ENCODE data around the gene AK6.
"Not testable (repeated sequence)": the region's sequence is repeated elsewhere in the genome, so short reads cannot be mapped to it uniquely, and the experiment has no call there.

The AK6 gene

GRCh38 chr5:69369340-69370121, at the start of gene AK6, which contains the start of the genes RAD17 and TAF9:
TSS of gene AK6 (minus strand) at chr5:69369520. CDS start at chr5:69369490, 30 bp downstream.
TSS of gene RAD17 (plus strand) at chr5:69369818. CDS start at chr5:69372209, 2,391 bp downstream.
TSS of gene TAF9 (minus strand) at chr5:69369520. CDS start at chr5:69365737, 3,783 bp downstream.
- DNase-seq (ENCODE audit: low spot score): peak; percentile 89

- no peak for DNase-seq (ENCODE audit: low spot score)
These were observed 49.2 kb upstream of the AK6 start for GRCh38 chr5:69418554-69418953.

DNA sequence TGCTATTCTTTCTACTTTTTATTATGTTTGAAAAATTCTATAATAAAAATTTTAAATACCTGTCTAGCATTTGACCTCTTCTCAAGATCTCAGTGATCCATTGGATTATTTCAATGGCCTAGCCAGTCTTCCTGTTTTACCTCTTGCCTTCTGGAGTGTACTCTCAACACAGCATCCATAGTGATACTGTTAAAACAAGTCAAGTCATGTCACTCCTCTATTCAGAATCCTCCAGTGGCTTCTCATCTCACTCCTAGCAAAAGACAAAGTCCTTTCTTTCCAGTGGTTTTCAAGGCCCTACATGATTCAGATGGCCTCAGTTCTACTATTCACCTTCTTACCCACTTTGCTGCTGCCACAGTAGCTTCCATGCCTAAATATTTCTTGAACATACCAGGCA, 47.4 kb upstream of the AK6 start:
- no peak for DNase-seq (ENCODE audit: low spot score)

DNA sequence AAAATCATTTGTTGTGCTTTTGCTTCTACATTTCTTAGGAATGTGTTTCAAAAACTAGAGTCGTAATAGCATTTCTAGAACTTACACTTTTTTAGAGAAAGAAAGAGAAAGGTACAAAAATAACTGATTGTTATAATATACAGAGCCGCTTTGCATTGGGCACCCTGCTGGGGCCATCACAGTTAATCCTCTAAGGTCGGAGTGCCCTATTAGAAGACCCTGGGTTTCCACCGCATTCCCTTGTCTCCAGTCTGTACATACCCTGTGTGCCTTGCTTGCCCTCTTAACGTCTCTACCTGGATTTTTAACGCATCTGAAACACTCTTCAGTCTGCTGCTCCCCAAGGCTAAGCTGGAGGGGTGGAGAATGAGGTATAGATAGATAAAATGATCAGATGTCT, 46.9 kb upstream of the AK6 start:
- no peak for DNase-seq (ENCODE audit: low spot score)

DNA sequence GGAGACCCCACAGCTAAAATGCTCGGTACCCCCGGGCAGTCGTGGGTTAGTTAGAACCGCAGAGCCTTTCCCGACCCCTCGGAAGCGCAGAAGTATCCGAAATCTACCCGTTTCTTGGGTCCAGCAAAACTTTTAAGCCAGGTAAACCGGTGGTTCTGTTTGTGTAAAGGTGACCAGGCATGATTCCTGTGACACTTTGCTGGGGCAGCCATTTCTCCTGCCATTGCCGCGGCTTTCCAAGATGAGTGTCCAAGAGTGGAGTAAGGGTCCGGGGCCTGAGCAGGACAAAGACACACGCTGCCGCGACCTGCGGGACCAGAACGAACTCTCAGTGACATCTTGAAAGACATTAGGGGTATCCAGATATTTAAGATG, 46.3 kb upstream of the AK6 start:
- DNase-seq (ENCODE audit: low spot score): no peak

- peak; percentile 41 for DNase-seq (ENCODE audit: low spot score)
These were observed 45.7 kb upstream of the AK6 start, which contains the start of gene MARVELD2 for GRCh38 chr5:69414885-69415583. TSS of gene MARVELD2 (plus strand) at chr5:69415116. CDS start at chr5:69419386, 4,270 bp downstream.

- DNase-seq (ENCODE audit: low spot score): no peak
These were observed 35.5 kb upstream of the AK6 start for GRCh38 chr5:69404659-69405330.

DNA sequence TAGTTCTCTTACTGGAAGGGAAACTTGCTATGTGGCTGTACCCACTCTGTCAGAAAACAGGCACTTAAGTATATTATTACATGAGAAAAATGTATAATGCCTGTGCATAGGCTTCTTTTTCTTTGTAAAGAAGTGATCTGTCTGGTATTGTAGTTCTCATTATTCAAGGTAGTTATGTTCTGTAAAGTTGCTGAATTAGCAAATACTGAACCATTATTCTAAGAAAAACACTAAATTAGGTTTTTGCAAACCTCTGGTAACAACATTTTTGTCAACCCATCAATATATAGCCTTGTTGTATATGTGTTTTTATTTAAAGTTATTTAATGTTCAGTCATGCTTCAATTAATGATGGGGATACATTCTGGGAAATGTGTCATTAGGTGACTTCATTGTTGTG, 9.1 kb upstream of the AK6 start:
- no peak for DNase-seq (ENCODE audit: low spot score)

GRCh38 chr5:69374911-69375446, 5.7 kb upstream of the AK6 start:
- no peak for DNase-seq (ENCODE audit: low spot score)

DNA sequence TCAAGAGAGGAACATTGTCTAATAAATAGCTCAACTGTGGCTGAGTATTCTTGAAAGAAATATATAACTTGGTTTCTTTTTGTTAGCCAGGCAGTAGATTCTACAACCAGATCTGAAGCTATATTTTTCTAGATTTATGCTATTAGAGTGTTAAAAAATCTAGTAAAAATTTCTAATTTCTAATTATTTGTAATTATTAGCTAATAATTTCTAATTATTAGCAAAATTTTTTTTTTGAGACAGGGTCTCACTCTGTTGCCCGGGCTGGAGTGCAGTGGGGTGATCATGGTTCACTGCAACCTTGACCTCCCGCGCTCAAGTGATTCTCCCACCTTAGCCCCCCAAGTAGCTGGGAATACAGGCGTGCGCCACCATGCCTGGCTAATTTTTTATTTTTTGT, 3.1 kb upstream of the AK6 start:
- DNase-seq (ENCODE audit: low spot score): no peak

- not testable (repeated sequence) for DNase-seq (ENCODE audit: low spot score)
These were observed 1.0 kb upstream of the AK6 start for GRCh38 chr5:69370335-69370734.

DNA sequence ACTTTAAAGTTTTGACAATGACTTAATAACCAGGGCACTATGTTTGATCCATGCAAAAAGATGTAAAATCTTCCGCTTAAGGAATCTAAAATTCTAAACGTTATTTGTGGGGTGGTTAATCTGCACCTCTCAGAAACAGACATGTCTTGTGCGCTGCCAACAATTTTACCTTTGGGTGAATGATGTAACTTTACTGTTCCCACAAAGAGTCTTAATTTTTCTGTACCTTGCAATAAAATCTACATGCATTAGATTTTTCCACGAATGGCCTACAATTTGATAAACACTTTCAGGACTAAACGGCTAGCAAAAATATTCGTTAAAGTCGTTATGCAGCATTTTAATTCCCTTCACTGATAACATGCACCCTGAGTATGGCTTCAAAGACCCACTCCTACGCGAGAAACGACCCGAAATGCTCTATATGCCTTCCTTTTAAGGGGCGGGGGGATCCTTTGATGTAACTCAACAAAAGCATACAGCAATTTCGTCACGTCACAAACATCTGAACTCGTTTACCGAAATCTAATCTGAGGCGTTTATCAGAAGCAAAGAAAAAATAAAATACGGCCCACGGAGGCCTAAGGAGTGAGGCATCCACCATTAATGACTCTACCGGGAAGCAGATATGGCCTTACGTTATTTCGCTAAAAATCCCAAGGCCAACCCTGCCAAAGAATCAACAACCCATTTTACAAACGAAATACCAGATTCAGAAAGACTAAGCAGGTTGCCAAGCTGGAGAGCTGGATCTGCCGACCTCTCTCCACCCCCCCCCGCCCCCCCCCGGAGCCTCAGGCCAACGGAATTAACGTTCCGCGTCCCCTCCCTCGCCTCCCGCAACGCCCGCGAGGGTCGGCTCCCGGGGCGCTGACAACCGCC, 621 bp downstream of the AK6 start:
- DNase-seq (ENCODE audit: low spot score): peak; percentile 25

GRCh38 chr5:69367697-69368279, 1.5 kb downstream of the AK6 start:
- no peak for DNase-seq (ENCODE audit: low spot score)

DNA sequence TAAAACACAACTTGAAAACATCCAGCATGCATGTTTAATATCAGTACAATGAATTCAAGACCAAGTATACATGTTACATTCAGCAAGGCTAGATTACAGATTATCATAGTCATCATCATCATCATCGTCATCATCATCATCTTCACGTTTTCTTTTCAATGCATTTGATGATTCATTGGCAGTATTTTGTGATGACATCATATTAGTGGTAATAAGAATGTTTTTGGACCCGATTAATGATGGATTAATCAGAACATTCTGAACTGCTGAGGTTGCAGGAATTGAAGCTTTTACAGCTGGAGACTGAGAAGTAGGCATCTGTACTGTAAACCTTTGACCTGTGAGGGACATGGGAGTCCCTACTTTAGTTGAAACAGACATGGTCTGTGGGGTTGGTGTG, 4.5 kb downstream of the AK6 start:
- DNase-seq (ENCODE audit: low spot score): no peak

- DNase-seq (ENCODE audit: low spot score): peak; percentile 35
These were observed 4.9 kb downstream of the AK6 start for GRCh38 chr5:69364414-69364813.

DNA sequence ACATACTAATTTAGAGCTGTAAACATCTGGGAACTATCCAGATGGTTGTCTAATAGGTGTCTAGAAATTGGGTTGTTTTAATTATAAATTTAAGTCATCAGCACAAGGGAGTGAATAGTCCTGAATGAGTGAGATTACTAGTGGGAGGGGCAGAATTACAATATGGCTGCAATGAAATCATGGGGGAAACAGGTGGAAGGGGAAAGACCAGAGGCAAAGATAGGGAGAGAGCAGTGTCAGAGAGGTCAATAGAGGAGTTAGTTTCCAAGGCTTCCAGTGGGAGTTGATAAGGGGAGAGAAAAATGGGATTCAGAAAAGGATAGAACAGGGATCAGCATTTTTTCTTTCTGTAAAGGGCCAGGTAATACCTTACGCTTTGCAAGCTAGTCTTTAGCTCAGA, 8.9 kb downstream of the AK6 start:
- no peak for DNase-seq (ENCODE audit: low spot score)

- no peak for DNase-seq (ENCODE audit: low spot score)
These were observed 9.6 kb downstream of the AK6 start for GRCh38 chr5:69359699-69360098.

DNA sequence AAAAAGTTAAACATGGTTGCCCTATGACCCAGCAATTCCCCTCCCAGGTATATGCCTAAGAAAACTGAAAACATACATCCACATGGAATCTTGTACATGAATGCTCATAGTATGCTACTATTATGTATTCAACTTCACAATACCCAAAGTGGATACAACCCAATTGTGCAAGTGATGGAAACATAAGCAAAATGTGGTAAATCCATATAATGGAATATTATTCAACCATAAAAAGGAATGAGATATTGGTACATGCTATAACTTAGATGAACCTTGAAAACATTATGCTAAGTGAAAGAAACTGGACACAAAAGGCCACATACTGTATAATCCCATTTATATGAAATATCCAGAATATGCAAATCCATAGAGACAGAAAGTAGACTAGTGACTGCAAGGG, 18.7 kb downstream of the AK6 start:
- DNase-seq (ENCODE audit: low spot score): no peak

DNA sequence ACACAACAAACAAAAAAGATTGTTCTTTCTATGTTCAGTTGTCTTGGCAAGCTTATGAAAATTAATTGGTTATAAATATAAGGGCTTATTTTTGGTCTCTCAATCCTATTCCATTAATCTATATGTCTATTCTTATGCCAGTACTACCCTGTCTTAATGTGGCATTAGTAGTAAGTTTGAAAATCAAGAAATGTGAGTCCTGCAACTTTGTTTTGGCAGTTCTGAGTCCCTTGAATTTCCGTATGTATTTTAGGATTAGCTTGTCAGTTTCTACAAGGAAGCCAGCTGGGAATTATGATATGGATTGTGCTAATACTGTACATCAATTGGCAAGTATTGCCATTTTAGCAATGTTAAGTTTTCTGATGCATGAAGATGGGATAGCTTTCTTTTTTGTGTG, 26.2 kb downstream of the AK6 start:
- DNase-seq (ENCODE audit: low spot score): no peak

DNA sequence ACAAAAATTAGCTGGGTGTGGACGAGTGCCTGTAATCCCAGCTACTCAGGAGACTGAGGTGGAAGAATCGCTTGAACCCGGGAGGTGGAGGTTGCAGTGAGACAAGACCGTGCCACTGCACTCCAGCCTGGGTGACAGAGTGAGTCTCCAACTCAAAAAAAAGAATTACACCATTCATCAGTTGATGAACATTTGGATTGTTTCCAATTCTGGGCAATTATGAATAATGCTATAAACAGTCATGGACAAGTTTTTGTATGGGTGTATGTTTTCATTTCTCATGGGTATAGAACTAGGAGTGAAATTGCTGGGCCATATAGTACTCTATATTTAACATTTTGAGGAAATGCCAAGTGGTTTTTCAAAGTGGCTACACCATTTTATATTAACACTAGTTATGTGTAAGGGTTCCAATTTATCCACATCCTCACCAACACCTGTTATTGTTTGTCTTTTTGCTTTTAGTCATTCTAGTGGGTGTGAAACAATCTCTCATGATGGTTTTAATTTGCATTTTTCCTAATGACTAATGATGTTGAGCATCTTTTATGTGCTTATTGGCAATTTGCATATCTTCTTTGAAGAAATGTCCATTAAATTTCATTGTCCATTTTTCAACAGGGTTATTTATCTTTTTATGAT, 27.7 kb downstream of the AK6 start:
- DNase-seq (ENCODE audit: low spot score): no peak

All from D341Med (cell line).